Ovary (tissue), 9 donors: ENCODE results near the gene ZNF775. TPM values are rescaled to one million over a fixed set of nuclear protein-coding genes. Genes with fewer than 3 reads are reported as not detected.
A peak's percentile ranks its signal among the peaks of the same experiment; 100 is the strongest.

Source experiments
- DNase-seq, 5 donors: peaks; one replicate each; pipeline ENCODE4 v3.0.0-alpha.2; 2019 to 2020
- H3K27ac ChIP-seq, 2 donors: fragments of 200-600 bp; one replicate each; pipeline versions ENCODE4 v1.5.1 to v1.8.0; 2019 to 2022
- H3K27me3 ChIP-seq: fragments of 200-600 bp; one replicate; pipeline ENCODE4 v1.8.0; 2022
- H3K36me3 ChIP-seq: fragments of 200-600 bp; sonication (generic); one replicate; pipeline ENCODE4 v1.5.1; 2019
- H3K4me1 ChIP-seq: one replicate; pipeline ENCODE4 v1.8.1; 2013; ENCODE audit warnings: mild to moderate bottlenecking, moderate library complexity; ENCODE audit not compliant: insufficient read depth
- H3K4me3 ChIP-seq: fragments of 200-600 bp; sonication (generic); one replicate; pipeline ENCODE4 v1.5.1; 2017
- H3K9me3 ChIP-seq, 2 donors: fragments of 200-600 bp in 1 of 2; sonication (generic) in 1 of 2; one replicate each; pipeline versions ENCODE4 v1.5.1 to v1.8.1; 2013 to 2019; ENCODE audit warnings: mild to moderate bottlenecking in 1 of 2, moderate library complexity in 1 of 2
- EP300 ChIP-seq: sonication (generic); formaldehyde crosslinking; IDR thresholded peaks from one replicate; pipeline ENCODE4 v1.6.1; 2017; ENCODE audit warnings: antibody characterized with exemption
- POLR2A ChIP-seq: fragments of 450-650 bp; IDR thresholded peaks from one replicate; pipeline ENCODE4 v1.6.1; 2017; ENCODE audit warnings: antibody characterized with exemption, mild to moderate bottlenecking, moderate library complexity
- WGBS, 3 donors: extraction: QIAGEN DNeasy Blood & Tissue Kit in 1 of 3; methylation state at CpG; one replicate each; pipeline versions ENCODE4 v1.1.5 to v1.1.7; 2013 to 2017; 5-methylcytosine and 5-hydroxymethylcytosine counted together
- intact Hi-C, 4 donors: fragments of 100-400 bp; cut with DNase I; formaldehyde crosslinking; loops; one replicate each; pipeline versions ENCODE4 v1.11.0 to v1.15.1; 2022 to 2023
- polyA plus RNA-seq, 2 donors: library from polyadenylated mRNA; stranded (reverse); fragments of 200-250 nt in 1 of 2; fragments of 350-450 nt in 1 of 2; fragmentation: Illumina TruSeq in 1 of 2; extraction: RNeasy Lipid Tissue Mini Kit (QIAGEN cat#74804) in 1 of 2; gene quantifications; one replicate each; pipeline ENCODE4 v1.2.3, GENCODE V29; 2013 to 2014
- total RNA-seq, 7 donors: library from RNA; depleted of rRNA in 2 of 7; stranded (reverse); fragments of >200 nt in 2 of 7; fragmentation: NEBNext Ultra II Directional in 3 of 7; extraction: Animal tissue kit (Norgen Biotek cat#: 25700) in 3 of 7; gene quantifications; one replicate each; pipeline versions ENCODE4 v1.1.0 to v1.2.4, GENCODE V29; 2016 to 2023
- TF ChIP-seq, protein P1 (sequence below), 3 donors: fragments of 450-650 bp in 2 of 3; fragments of 200-600 bp in 1 of 3; IDR thresholded peaks; one replicate each; pipeline versions ENCODE4 v1.5.1 to v1.8.0; 2016 to 2022; ENCODE audit warnings: antibody characterized with exemption in 3 of 3, mild to moderate bottlenecking in 1 of 3
- donor health status: DM: no; HTN: no; CAD: no; lungs with moderate emphysema.
- donor health status: DM: no; HTN: no; CAD: no.
- donor health status: Bipolar disorder and iron deficiency.
- donor health status: DM: yes; HTN: yes; CAD: no.
- donor health status: DM: no; HTN: no; CAD: no.
- donor health status: DM: yes; HTN: yes; CAD: no.

Gene ZNF775
- total and polyA plus RNA-seq, 9 donors = 0.28 to 13.9 (median 10.9) TPM

- H3K4me1 ChIP-seq = peaks cover 11% of the 10 kb centered on the region
- H3K27ac ChIP-seq = no peak overlapping the region
- DNase-seq = peak in 1 of 5 donors; percentile 20
- no peaks in the 10 kb centered on the region for H3K9me3 ChIP-seq
- H3K4me3 ChIP-seq = no peak overlapping the region
- H3K36me3 ChIP-seq = no peaks in the 10 kb centered on the region
- TF ChIP-seq POLR2A = no peak
- TF ChIP-seq EP300 = no peak
- TF ChIP-seq, protein P1, sequence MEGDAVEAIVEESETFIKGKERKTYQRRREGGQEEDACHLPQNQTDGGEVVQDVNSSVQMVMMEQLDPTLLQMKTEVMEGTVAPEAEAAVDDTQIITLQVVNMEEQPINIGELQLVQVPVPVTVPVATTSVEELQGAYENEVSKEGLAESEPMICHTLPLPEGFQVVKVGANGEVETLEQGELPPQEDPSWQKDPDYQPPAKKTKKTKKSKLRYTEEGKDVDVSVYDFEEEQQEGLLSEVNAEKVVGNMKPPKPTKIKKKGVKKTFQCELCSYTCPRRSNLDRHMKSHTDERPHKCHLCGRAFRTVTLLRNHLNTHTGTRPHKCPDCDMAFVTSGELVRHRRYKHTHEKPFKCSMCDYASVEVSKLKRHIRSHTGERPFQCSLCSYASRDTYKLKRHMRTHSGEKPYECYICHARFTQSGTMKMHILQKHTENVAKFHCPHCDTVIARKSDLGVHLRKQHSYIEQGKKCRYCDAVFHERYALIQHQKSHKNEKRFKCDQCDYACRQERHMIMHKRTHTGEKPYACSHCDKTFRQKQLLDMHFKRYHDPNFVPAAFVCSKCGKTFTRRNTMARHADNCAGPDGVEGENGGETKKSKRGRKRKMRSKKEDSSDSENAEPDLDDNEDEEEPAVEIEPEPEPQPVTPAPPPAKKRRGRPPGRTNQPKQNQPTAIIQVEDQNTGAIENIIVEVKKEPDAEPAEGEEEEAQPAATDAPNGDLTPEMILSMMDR (IDR thresholded peaks at IDR 0.05) = no peak
- 78% methylated on average over 7 of the region's 7 CpGs for WGBS, 3 donors
- intact Hi-C loops = loop anchor here in 1 of 4 donors (10.0 kb wide), 1 partner anchor 527 kb away; the partner anchor contains the start of gene ATP6V0E2
- no peaks in the 10 kb centered on the region for H3K27me3 ChIP-seq
Observed at GRCh38 chr7:150401861-150402631, 22.9 kb downstream of the ZNF775 start.

DNA sequence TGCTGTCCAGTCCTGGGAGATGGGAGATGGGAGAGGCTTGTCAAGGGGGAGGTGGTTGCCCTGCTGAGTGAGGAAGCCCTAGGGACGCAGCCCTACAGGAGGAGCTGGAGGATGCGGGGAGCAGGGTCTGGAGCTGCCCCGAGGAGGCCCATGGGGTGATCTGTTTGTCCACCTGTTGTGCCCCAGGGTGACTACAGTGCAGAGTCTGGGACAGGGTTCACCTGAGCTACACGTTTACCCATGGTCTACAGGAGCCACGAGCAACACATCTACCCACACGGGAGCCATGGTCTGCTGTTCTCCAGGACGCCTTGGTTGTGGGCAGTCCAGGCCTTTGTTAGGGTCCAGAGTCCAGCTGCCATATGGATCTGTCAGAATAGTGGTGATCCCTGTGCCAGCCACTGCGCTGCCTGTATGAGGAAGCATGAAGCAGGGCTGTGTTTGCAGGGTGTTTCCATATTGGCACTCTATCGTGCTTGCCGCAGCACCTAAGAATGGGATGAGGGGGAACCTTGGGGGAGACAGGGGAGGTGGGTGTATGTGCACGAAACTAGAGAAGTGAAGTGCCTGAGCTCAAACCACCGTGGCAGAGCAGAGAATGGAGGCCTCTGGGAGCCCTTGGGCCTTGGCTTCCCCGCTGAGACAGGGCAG is 23.7 kb downstream of the ZNF775 start:
- no peak overlapping the region for H3K4me3 ChIP-seq
- peak in 1 of 5 donors; percentile 29 for DNase-seq
- H3K27me3 ChIP-seq = no peaks in the 10 kb centered on the region
- H3K4me1 ChIP-seq = peaks cover 11% of the 10 kb centered on the region
- TF ChIP-seq POLR2A (no peak), EP300 (no peak)
- TF ChIP-seq, protein P1 (IDR thresholded peaks at IDR 0.05) = no peak
- H3K9me3 ChIP-seq = no peaks in the 10 kb centered on the region
- intact Hi-C loops = loop anchor here in 1 of 4 donors (10.0 kb wide), 1 partner anchor 528 kb away; the partner anchor contains the start of gene ATP6V0E2
- no peaks in the 10 kb centered on the region for H3K36me3 ChIP-seq
- no peak overlapping the region for H3K27ac ChIP-seq
- WGBS, 3 donors = 82 to 84% (median 82%) methylated on average over 13 of the region's 13 CpGs

- H3K4me3 ChIP-seq = no peak overlapping the region
- 81 to 86% (median 84%) methylated on average over 13 of the region's 13 CpGs for WGBS, 3 donors
- no peaks in the 10 kb centered on the region for H3K36me3 ChIP-seq
- H3K9me3 ChIP-seq = no peaks in the 10 kb centered on the region
- H3K27me3 ChIP-seq = no peaks in the 10 kb centered on the region
- peaks cover 11% of the 10 kb centered on the region for H3K4me1 ChIP-seq
- intact Hi-C loops = loop anchor here in 1 of 4 donors (10.0 kb wide), 1 partner anchor 529 kb away; the partner anchor contains the start of gene ATP6V0E2
- TF ChIP-seq EP300 (no peak), POLR2A (no peak)
- TF ChIP-seq, protein P1 (IDR thresholded peaks at IDR 0.05) = no peak
- H3K27ac ChIP-seq = no peak overlapping the region
- DNase-seq = peak in 3 of 5 donors; percentile 19 to 35 (median 27)
Observed at GRCh38 chr7:150403376-150404171, 24.4 kb downstream of the ZNF775 start.
